Esophagus squamous epithelium (tissue), 4 donors: Measurements from ENCODE around the gene ISM2.

Experiments
- CTCF ChIP-seq, 6 experiments: fragments of 450-650 bp in 4 of 6; fragments of 200-600 bp in 2 of 6; sonication (generic) in 2 of 6; IDR thresholded peaks; one replicate each; pipeline ENCODE4 v1.5.1; 2016 to 2019; ENCODE audit warnings: antibody characterized with exemption in 6 of 6, mild to moderate bottlenecking in 4 of 6, moderate library complexity in 4 of 6
- POLR2A ChIP-seq, 4 donors: fragments of 450-650 bp; IDR thresholded peaks; one replicate each; pipeline ENCODE4 v1.6.1; 2017; ENCODE audit warnings: antibody characterized with exemption in 4 of 4, mild to moderate bottlenecking in 4 of 4, moderate library complexity in 3 of 4

DNA sequence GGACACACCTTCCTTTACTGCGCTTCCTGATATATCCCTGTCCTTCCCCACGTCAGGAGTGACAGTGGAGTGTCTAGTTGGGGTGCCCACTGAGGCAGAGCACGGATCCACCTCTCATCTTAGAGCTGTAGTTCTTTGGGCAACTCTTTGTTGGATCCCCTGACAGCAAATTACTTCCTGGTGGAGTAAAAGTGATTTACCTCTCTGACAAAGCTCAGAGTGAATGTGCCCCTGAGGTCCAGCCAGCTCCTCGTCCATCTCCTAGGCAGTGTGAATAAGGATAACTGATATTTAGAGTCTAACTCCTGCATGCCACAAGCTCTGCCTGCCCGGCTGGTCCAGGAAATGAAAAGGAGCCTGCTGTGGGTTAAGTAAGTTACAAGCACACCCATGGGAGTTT is 24.7 kb downstream of the ISM2 start:
- TF ChIP-seq CTCF (IDR thresholded peaks at IDR 0.05), result no peak
- TF ChIP-seq POLR2A (IDR thresholded peaks at IDR 0.05), result no peak
